SU-DHL-6 (cell line): ENCODE results near the gene RESF1.

Source experiments
- H2AFZ ChIP-seq: fragments of 200-600 bp; sonication (generic); 2 replicates; pipeline ENCODE4 v1.6.1; 2014; ENCODE audit warnings: low read depth, mild to moderate bottlenecking, moderate library complexity, mixed read lengths, antibody characterized with exemption, low read length; ENCODE audit not compliant: severe bottlenecking
- H3F3A ChIP-seq: fragments of 200-600 bp; shearing (Covaris generic); 2 replicates; pipeline ENCODE4 v1.6.0; 2016; ENCODE audit warnings: antibody characterized with exemption, mild to moderate bottlenecking; ENCODE audit not compliant: insufficient read depth
- H3K27ac ChIP-seq: fragments of 200-600 bp; sonication (generic); 2 replicates; pipeline ENCODE4 v1.5.1; 2016; ENCODE audit warnings: low read depth, mild to moderate bottlenecking, low read length, moderate library complexity, mixed read lengths
- H3K27me3 ChIP-seq: fragments of 200-600 bp; sonication (generic), shearing (Covaris generic); 2 replicates; pipeline ENCODE4 v1.6.0; 2014; ENCODE audit warnings: mild to moderate bottlenecking, low read length
- H3K36me3 ChIP-seq: fragments of 200-600 bp; sonication (generic); 2 replicates; pipeline ENCODE4 v1.6.1; 2014; ENCODE audit warnings: mild to moderate bottlenecking, low read length, mixed read lengths
- H3K4me2 ChIP-seq: fragments of 300-600, 200-600 bp; shearing (Covaris generic), sonication (generic); 2 replicates; pipeline ENCODE4 v1.6.0; 2014; ENCODE audit warnings: low read length, low read depth, mild to moderate bottlenecking; ENCODE audit not compliant: poor library complexity, severe bottlenecking
- H3K4me3 ChIP-seq: fragments of 200-600 bp; sonication (generic); 2 replicates; pipeline ENCODE4 v1.5.1; 2014; ENCODE audit warnings: antibody characterized with exemption, low read length, mild to moderate bottlenecking, mixed read lengths; ENCODE audit not compliant: insufficient read depth, poor library complexity, severe bottlenecking
- H3K79me2 ChIP-seq: fragments of 200-600 bp; sonication (generic); 2 replicates; pipeline ENCODE4 v1.6.1; 2014; ENCODE audit warnings: mild to moderate bottlenecking, low read length, moderate library complexity; ENCODE audit not compliant: insufficient read depth
- H3K9ac ChIP-seq: fragments of 200-600 bp; sonication (generic); 2 replicates; pipeline ENCODE4 v1.7.0; 2014; ENCODE audit warnings: mild to moderate bottlenecking, low read length
- H3K9me2 ChIP-seq: fragments of 200-600 bp; sonication (generic); replicated peaks from 2 replicates; pipeline ENCODE4 v1.6.1; 2014; ENCODE audit warnings: low read length; ENCODE audit not compliant: insufficient read depth
- H3K9me3 ChIP-seq: fragments of 200-600 bp; sonication (generic); 2 replicates; pipeline ENCODE4 v1.6.1; 2014; ENCODE audit warnings: low read length, mixed read lengths; ENCODE audit not compliant: insufficient read depth
- H4K20me1 ChIP-seq: fragments of 200-600 bp; sonication (generic); 2 replicates; pipeline ENCODE4 v1.6.1; 2014; ENCODE audit warnings: low read depth, mild to moderate bottlenecking, antibody characterized with exemption, low read length, moderate library complexity, mixed read lengths
- EZH2phosphoT487 ChIP-seq: fragments of 200-600 bp; sonication (generic), shearing (Covaris generic); conservative IDR thresholded peaks from 2 replicates; pipeline ENCODE4 v1.6.1; 2018; ENCODE audit warnings: mild to moderate bottlenecking, antibody characterized with exemption, low read length, moderate library complexity, mixed read lengths
- TF ChIP-seq, protein P1 (sequence below): fragments of 200-600 bp; sonication (generic); IDR thresholded peaks from one replicate; pipeline ENCODE4 v1.5.1; 2017; ENCODE audit warnings: antibody characterized with exemption, mild to moderate bottlenecking, low read length, moderate library complexity; ENCODE audit not compliant: insufficient read depth, poor library complexity, severe bottlenecking

Gene RESF1

DNA sequence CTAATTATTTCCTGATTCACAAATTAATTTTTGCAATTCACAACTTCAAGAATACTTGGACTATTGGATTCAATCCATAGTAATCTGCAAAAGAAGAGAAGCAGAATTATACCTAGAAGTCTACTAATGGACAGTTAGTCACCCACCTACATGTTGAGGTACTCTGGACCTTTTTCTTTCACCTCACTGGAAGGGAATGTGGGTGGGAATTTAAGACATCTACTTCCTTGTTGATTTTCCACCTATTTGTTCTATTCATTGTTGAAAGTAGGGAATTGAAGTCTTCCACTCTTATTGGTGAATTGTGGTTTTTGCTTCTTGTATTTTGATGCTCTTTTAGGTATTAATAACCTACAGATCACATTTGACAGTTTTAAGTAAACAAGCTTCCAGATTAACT lies 11.0 kb downstream of the RESF1 start:
- H3K4me2 ChIP-seq, result no peak overlapping the region
- peaks cover 8% of the 10 kb centered on the region; the same call in 1 of the 2 replicates for H3K9me3 ChIP-seq
- peaks cover 96% of the 10 kb centered on the region for H3K79me2 ChIP-seq
- no peaks in the 10 kb centered on the region for H3K27me3 ChIP-seq
- H3F3A ChIP-seq, result peaks cover 6% of the 10 kb centered on the region; the same call in 1 of the 2 replicates
- no peak overlapping the region for H3K4me3 ChIP-seq
- TF ChIP-seq EZH2phosphoT487, result no peak
- TF ChIP-seq, protein P1, sequence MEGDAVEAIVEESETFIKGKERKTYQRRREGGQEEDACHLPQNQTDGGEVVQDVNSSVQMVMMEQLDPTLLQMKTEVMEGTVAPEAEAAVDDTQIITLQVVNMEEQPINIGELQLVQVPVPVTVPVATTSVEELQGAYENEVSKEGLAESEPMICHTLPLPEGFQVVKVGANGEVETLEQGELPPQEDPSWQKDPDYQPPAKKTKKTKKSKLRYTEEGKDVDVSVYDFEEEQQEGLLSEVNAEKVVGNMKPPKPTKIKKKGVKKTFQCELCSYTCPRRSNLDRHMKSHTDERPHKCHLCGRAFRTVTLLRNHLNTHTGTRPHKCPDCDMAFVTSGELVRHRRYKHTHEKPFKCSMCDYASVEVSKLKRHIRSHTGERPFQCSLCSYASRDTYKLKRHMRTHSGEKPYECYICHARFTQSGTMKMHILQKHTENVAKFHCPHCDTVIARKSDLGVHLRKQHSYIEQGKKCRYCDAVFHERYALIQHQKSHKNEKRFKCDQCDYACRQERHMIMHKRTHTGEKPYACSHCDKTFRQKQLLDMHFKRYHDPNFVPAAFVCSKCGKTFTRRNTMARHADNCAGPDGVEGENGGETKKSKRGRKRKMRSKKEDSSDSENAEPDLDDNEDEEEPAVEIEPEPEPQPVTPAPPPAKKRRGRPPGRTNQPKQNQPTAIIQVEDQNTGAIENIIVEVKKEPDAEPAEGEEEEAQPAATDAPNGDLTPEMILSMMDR, result no peak
- H3K36me3 ChIP-seq, result peaks cover 53% of the 10 kb centered on the region
- no peaks in the 10 kb centered on the region for H4K20me1 ChIP-seq
- H3K27ac ChIP-seq, result no peak overlapping the region
- no peaks in the 10 kb centered on the region for H3K9me2 ChIP-seq
- H2AFZ ChIP-seq, result no peak overlapping the region
- H3K9ac ChIP-seq, result no peak overlapping the region

DNA sequence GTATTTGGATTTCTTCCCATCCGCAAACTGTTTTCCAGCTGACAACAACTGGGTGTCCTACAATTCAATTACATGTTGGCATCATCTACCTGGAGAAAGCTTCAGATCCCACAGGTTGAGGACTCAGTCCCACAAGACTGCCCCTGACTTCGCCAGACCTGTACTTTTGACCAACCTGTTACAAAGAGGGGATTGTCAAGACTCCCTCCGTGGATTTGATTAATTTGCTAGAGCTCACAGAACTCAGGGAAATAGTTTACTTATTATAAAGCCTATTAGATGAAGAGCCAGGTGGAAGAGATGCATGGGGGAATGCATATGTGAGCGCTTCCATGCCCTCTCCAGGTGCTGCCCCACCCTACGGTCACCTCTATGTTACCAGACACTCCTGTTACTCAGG lies 14.6 kb downstream of the RESF1 start:
- peaks cover 7% of the 10 kb centered on the region; the same call in 1 of the 2 replicates for H3F3A ChIP-seq
- no peak overlapping the region for H3K4me3 ChIP-seq
- H2AFZ ChIP-seq, result no peak overlapping the region
- H3K27me3 ChIP-seq, result no peaks in the 10 kb centered on the region
- no peaks in the 10 kb centered on the region for H3K9me2 ChIP-seq
- peaks cover 8% of the 10 kb centered on the region; the same call in 1 of the 2 replicates for H3K9me3 ChIP-seq
- peaks cover 75% of the 10 kb centered on the region for H3K36me3 ChIP-seq
- no peak overlapping the region for H3K27ac ChIP-seq
- H3K9ac ChIP-seq, result no peak overlapping the region
- H3K4me2 ChIP-seq, result no peak overlapping the region
- no peaks in the 10 kb centered on the region for H4K20me1 ChIP-seq
- peaks cover 85% of the 10 kb centered on the region for H3K79me2 ChIP-seq
- no peak for TF ChIP-seq EZH2phosphoT487
- TF ChIP-seq, protein P1, result no peak

DNA sequence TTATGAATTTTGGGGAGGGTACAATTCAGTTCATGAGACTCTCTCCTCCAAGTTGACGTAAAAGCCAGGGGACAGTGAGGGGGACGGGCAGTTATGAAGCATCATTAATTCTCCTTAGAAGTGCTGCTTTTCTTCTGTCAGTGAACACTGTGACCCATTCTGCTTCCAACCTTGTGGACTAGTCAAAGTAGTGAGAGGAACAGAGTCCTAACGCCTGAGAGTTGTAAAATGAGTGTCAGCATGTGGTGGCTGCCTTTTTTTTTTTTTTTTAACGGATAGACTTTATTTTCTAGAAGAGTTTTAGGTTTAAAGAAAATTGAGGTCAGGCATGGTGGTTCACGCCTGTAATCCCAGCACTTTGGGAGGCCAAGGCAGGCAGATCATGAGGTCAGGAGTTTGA lies 15.5 kb downstream of the RESF1 start:
- Histone ChIP-seq H3K36me3 (peaks cover 72% of the 10 kb centered on the region), H3F3A (peaks cover 7% of the 10 kb centered on the region; the same call in 1 of the 2 replicates), H3K27me3 (no peaks in the 10 kb centered on the region), H3K4me3 (no peak overlapping the region), H3K79me2 (peaks cover 82% of the 10 kb centered on the region), H2AFZ (no peak overlapping the region), H4K20me1 (no peaks in the 10 kb centered on the region), H3K9me3 (peaks cover 8% of the 10 kb centered on the region; the same call in 1 of the 2 replicates), H3K27ac (no peak overlapping the region), H3K4me2 (no peak overlapping the region), H3K9ac (no peak overlapping the region), H3K9me2 (no peaks in the 10 kb centered on the region)
- TF ChIP-seq, protein P1, result no peak
- TF ChIP-seq EZH2phosphoT487, result no peak
